Muscle of back (tissue), 11 donors: ENCODE data around the gene ZMAT3. TPM values are rescaled to one million over a fixed set of nuclear protein-coding genes. Genes with fewer than 3 reads are reported as not detected.

Experiments used
- DNase-seq, 3 donors: peaks; one replicate each; pipeline versions ENCODE4 v3.0.0 to v3.0.0-alpha.2; 2013
- polyA plus RNA-seq, 10 donors: library from polyadenylated mRNA; unstranded; fragments of 120-200 nt; gene quantifications; one replicate each; pipeline ENCODE4 v1.2.1, GENCODE V29; 2013; ENCODE audit not compliant: insufficient read length in 10 of 10

The ZMAT3 gene
- polyA plus RNA-seq, 10 donors = 5.1 to 7.0 (median 6.3) TPM

DNA sequence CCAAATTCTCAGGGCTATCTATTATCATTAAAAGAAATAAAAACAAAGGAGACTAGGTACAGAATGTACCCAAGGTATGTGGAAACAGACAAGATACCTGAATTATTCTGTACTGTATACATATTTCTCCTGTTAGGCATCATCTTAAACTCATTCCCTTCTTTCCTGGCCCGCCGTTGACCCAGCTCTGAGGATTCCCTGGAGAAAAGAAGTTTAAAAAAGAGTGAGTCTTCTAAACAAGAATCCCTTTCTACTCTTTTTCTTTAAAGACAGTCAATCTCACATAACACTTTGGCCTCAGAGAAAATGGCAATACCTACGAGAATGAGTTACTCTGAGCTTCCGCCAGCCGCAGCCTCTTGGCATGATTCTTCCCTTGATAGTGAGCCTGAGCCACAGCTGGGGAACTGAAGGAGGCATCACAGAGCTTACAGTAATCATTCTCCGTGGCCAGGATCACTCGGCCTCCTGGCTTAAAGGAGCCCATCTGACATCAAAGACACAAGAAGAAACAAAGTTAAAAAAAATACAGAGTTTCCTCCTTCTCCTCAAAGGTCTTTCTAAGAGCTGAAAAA is 44.2 kb downstream of the ZMAT3 start:
- peak in 1 of 3 donors; percentile 42 for DNase-seq

DNA sequence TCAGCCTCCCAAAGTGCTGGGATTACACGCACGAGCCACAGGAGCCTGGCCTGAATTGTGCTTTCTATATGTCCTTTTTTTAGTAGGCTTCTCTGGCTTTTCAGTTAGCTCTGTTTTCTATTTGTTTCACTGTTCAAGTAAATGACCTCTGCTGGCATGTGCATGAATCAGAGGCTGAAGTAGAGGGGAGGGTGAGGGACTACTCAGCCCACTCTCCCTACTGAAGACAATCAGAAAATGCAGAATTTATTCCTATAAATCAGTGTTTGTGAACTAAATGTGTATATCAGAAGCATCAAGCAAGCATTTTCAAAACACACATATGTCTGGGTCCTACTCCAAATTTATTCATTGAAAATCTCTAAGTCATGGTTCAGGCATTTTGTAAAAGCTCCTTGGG is 45.0 kb downstream of the ZMAT3 start:
- peak in 1 of 3 donors; percentile 21 for DNase-seq

DNA sequence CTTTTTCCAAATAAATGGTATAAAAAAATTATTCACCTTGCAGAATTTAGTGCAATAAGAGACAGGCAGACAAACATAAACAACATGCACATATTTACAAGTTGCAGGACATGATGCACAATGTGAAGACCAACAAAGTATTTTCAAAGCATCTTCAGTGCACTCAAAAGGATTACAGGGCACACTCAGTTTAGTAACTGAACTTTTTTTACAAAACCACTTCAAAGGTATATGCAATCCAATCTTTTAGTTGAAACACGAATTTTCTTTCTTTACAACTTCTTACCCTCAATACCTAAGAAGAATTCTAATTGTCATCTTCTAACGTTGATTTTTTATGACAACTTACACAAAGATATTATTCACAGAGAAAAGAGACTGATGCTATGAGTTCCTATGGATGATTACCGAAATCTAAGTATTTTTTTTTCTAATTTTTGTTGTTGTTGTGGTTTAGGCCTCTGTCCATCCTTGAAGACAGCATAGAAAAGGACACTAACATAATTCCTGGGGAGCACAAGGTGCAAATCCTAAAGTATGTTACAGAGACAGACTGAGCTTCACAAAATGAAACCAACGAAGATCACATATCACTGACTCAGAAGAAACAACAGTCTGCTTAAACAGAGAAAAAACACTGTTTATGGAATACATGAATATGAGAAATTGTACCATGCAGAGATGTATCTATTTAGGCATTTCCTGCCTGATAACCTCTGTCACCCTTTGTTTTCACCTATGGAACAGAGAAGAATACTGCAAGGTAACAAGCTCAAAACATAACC is 50.3 kb downstream of the ZMAT3 start:
- no peak for DNase-seq

DNA sequence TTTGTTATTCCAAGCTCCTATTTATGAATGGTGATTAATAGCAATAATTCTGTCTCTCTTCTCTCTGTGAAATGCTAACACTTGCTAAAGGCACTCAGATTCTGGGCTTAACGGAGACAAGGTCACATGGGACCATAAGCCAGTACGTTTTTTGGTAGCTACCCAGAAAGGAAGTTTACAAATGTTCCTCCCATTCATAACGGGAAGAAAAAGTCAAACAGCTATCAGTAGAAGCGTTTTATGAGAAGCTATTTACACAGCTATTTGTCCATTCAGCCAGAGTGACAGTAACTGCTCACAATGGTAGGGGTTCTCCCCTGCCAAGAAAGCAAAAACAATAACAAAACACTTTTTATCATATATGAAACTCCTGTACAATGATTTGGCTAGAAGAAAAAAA is 51.5 kb downstream of the ZMAT3 start:
- DNase-seq = peak in 1 of 3 donors; percentile 53

DNA sequence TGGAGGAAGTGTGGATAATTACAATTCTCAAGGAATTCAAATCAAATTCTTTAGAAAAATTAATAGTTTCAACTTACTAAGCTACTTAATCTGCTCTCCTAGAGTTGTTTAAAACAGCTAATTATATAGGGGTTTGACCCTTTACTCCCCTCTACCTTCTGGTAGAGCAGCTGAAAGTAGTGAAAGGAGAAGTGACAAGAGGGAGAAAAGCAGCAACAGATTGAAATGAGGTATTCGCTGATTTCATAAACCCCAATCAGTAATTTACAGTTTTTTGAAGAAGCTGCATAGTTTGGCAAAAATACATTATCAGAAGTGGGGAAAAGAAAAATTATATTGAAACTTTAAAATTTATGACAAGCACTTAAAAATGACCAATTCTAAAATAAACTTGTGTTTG is 52.8 kb downstream of the ZMAT3 start:
- DNase-seq = no peak

DNA sequence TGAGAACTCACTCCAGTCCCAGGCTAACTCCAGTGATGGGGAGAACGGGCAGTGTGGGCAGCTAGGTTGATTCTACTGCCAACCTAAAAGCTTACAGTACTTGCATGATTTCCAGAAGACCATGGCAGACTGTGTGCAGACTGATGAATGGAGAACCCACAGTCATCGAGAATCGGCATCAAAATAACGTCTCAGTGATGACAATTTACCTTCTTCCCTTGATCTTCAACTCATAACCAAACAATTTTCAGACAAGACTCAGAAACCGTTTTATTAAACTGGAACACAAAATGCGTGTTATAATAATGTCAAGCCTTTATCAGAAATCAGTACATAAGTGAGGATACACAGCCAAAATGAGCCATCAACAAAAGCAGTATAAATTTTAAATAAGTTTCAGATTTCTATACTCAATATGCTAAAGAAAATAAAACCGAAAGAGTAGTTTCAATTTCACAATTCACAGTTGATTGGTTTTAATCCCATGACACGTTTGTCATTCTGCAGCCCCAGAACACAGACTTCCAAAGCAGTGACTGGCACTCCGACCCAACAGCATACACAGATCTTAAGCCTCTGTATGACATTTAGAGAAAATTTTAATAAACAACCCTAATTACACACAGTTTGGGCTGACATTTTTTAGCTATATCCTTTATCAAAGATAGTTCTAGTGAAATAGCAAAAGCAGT is 54.5 kb downstream of the ZMAT3 start:
- no peak for DNase-seq

DNA sequence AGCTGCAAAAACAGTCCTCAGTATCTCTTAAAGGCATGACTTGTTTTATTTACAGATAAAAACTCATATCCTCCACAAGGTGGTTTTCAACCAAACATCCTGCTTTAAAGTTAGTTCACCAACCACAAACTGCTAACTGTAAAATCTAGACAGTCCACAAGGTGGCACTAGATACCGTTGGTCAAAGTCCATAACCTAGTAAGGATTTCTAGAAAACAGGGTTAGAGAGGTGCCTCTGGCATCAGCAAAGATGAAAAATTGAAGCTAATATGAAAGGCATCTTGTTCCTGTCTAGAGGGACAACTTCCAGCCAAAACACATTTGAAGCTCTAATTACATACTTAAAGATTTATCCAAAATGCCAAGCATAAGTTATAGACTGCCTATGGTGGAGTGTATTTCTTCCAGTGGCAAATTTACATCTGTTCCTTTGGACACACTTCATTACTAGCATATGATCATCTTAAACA is 56.0 kb downstream of the ZMAT3 start:
- peak; percentile 74 to 90 (median 81) for DNase-seq

DNA sequence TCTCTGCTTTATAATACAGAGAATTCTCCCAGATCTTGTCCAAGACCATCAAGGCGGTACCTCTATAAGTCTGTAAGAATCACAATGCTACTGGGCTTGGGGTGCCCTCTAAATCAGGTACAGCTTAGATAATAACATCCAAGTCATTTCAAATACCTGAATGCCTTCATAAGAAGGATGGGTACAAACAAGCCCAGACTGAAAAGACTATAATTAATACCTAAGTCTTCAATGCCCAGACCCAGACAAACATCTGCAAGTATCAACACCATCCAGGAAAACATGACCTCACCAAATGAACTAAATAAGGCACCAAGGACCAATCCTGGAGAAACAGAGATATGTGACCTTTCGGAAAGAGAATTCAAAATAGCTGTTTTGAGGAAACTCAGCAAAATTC is 65.9 kb downstream of the ZMAT3 start:
- DNase-seq = no peak

DNA sequence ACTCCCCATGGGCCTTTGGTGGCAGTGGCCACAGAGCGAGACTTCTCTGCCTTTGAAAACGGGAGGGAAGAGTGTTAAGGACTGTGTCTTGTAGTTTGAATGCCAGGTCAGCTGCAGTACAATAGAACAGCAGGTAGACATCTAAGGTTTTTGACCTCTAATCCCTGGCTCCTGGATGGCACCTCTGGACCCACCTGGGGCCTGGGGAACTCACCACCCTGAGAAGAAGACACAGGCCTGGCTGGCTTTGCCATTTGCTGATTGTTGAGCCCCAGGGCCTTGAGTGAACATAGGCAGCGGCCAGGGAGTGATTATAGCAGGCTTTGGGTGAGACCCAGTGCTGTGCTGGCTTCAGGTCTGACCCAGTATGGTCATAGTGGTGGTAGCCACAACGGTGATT is 66.4 kb downstream of the ZMAT3 start:
- DNase-seq = no peak

DNA sequence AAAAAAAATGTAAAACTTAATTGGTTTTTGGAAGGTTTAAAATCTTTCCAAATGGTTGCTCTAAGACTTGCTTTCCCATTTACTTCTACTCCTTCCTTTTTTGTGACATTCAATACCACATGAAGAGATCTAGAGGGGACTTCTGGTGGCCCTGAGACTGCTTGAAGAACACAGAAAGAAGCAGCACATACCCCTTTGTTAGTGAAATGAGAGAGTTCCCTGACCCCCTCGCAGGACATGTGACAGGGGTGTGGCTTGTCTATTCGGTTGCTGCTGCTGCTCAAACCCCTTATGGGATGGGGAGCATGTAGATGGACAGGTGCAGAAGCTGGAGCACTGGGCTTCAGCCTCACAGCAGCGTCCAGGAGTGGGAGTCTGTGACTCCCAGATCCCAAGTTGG is 71.0 kb downstream of the ZMAT3 start:
- no peak for DNase-seq

DNA sequence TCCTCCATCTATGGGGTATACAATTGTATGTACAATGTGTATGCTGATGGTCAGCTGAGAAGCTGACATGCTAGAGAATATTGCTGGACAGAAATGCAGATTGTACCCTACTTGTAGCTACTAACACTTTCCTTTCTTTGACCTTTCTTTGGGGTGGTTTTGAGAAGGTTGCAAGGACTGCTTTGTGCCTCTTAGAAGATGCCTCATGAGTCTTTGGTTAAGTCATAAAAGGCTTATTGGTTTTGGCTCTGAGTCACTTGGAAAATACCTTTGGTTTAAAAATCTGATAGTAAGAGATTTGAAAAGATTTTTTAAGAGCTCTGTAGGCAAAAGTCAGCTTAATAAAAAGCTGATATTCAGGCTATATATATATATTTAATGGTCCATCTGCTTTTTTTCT is 71.5 kb downstream of the ZMAT3 start:
- no peak for DNase-seq

DNA sequence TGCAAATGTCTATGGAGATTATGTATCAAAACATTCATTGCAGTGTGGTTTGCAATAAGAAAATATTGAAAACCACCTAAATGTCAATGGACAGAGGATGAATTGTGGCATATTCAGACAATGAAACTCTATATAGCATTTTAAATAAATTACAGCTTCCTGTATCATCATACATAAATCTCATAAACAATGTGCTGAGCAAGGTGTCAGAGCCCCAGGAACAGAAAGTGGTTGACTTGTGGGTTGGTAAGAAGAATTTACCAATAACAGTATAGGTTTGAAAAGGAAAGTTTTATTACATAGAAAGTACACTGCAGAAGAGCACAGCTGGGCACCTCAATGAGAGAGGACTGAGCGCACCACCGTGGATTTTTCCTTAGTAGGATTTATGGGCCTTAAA is 75.2 kb downstream of the ZMAT3 start:
- DNase-seq = no peak

DNA sequence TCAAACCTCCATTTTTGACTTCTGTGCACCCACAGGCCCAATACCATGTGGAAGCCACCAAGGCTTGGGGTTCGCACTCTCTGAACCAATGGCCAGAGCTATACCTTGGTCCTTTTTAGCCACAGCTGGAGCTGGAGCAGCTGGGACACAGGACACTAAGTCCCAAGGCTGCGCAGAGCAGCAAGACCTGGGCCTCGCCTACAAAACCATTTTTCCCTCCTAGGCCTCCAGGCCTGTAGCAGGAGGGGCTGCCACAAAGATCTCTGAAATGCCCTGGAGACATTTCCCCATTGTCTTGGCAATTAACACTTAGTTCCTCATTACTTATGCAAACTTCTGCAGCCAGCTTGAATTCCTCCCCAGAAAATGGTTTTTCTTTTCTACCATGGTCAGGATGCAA is 81.3 kb downstream of the ZMAT3 start:
- DNase-seq = no peak

DNA sequence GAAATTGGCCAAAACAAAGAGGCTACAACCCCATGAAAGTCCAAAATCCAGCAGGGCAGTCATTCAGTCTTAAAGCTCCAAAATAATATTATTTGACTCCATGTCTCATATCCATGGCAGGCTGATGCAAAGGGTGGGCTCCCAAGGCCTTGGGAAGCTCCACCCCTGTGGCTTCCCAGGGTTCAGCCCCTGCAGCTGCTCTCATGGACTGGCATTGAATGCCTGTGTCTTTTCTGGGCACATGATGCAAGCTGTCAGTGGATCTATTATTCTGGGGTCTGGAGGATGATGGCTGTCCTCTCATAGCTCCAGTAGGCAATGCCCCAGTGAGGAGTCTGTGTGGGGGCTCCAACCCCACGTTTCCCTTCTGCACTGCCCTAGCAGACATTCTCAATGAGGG is 81.8 kb downstream of the ZMAT3 start:
- DNase-seq = no peak

DNA sequence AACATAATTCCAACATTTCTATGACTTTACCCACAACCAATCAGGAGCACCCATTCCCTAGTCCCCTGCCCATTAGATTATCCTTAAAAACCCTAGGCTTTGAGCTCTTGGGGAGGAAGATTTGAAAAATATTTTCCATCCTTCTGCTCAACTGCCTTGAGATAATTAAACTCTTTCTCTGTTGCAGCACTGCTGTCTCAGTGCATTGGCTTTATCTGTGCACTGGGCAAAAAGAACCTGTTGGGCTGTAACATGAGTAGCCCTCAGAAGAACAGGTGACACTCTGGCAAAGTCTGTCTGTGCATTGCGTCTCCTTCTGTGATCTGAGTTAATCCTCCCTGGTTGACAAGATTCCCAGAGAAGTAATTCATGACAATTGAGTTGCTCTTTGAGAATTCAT is 83.9 kb downstream of the ZMAT3 start:
- DNase-seq = no peak

DNA sequence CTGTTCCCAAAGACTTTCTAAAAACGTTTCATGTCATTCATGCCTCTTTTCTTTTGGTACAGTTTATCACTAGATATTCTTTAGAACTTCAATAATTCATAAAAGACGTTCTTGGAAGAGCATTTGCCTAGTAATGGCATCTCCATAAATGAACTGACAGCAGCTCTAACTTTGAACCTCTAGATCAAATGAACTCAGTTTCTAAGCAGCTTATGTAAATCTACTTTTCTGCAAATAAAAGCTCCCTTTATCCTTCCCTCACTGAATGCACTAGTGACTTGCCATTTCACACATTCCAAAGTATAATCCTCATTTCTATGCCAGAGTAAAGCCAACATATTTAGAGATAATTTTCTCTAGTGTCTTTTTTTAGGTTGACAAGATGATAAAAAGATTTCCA is 85.2 kb downstream of the ZMAT3 start:
- no peak for DNase-seq

DNA sequence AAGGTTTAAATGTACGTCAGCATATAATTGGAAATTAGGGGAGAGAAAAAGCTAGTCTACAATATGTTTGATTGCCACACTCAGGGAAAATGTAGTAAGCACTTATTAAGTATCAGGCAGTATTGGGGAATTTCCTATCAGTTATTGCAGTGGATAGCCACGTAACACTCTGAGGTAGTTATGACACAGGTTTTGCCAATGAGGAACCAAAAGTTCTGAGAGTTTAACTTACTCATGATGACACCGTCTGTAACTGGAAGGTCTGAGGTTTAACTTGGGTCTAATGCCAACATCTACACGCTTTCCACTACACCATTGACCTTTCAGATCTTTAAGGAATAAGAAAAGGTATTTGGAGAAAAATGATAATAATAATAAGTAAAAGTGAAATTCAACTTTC is 89.5 kb downstream of the ZMAT3 start:
- no peak for DNase-seq

DNA sequence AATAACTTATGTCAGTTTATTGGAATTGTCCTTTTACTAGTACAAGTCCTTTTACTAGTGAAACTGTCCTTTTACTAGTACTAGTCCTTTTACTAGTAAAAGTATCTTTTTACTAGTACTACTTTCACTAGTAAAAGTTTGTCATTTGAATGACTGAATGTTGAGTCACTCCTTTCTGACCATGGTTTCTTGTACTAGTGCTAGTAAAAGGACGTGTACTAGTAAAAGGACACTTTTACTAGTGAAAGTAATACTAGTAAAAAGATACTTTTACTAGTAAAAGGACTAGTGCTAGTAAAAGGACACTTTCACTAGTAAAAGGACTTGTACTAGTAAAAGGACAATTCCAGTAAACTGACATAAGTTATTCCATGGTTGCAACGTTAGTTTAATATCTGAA is 96.3 kb downstream of the ZMAT3 start:
- DNase-seq = no peak

DNA sequence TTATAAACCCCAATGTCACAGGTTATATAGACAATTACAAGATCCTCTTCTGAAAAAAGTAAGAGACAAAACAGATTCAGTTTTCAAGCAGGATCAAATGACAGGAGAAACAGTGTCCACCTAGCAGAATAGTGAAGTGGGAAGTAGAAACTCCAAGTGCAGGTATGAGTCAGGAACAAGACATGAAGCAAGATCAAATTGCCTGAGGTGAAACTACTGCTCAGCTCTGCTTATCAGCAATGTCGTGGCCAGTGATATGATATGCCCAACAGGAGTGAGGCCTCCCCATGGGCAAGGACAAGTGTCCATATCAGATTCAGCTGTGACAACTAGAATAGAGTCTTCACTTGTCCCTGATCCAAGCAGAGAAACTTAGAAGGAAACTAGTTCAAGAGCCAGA is 100.0 kb downstream of the ZMAT3 start:
- DNase-seq = no peak

DNA sequence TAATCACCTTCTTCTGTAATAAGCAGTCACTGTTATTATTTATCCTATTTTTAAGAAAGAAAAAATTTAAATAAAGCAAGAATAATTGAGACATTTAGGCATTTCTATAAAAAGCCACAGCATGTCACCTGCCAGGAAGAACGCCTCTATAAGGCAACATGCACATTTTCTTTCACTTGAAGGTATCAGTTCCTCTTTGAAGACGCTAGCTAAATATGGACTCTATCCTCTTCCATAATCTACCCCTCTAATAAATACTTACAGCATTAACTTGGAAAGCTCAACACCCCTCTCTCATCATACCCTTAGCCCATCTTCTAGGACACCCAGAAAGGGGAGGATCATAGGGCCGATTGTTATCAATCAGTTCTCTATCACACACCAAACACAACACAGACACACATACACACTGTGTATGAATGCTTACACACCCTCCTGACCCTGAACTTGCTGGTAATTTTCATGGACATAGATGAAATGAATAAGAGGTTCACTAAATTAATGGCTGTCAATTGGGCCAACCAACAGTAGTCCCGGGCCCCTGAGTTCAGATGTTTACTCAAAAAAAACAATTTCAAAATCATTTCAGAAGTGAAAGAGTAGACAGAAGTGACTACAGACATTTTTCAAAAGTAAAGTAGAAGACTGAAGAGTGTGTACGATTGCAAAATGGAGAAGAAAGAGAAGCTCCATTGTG is 102.5 kb downstream of the ZMAT3 start:
- no peak for DNase-seq
